Measurements from ENCODE around the gene GSG1L2.

The GSG1L2 gene

GRCh38 chr17:9825641-9826150 is 3.8 kb upstream of the GSG1L2 start, which contains the start of gene GLP2R:
GLP2R (plus strand) TSS chr17:9825924; CDS start chr17:9826064, 140 bp downstream.
- DNase-seq: no peak

GRCh38 chr17:9824797-9825338 is 3.0 kb upstream of the GSG1L2 start:
- no peak for DNase-seq

- no peak for DNase-seq
Observed at GRCh38 chr17:9824094-9824493, 2.2 kb upstream of the GSG1L2 start.

GRCh38 chr17:9820448-9820847 is 1.4 kb downstream of the GSG1L2 start:
- no peak for DNase-seq

GRCh38 chr17:9818760-9819159 is 3.1 kb downstream of the GSG1L2 start:
- DNase-seq: no peak

GRCh38 chr17:9817086-9817485 is 4.8 kb downstream of the GSG1L2 start:
- peak in 23 of 56 donors; percentile 1 to 52 (median 18) for DNase-seq

- no peak for DNase-seq
Observed at GRCh38 chr17:9816472-9816871, 5.4 kb downstream of the GSG1L2 start.

- no peak for DNase-seq
Observed at GRCh38 chr17:9814337-9814945, 7.4 kb downstream of the GSG1L2 start.

GRCh38 chr17:9813166-9813565 is 8.7 kb downstream of the GSG1L2 start:
- no peak for DNase-seq

GRCh38 chr17:9811537-9811936 is 10.3 kb downstream of the GSG1L2 start:
- no peak for DNase-seq

GRCh38 chr17:9811086-9811485 is 10.8 kb downstream of the GSG1L2 start:
- DNase-seq: no peak

GRCh38 chr17:9810100-9810949 is 11.6 kb downstream of the GSG1L2 start:
- no peak for DNase-seq

- no peak for DNase-seq
Observed at GRCh38 chr17:9809409-9809808, 12.5 kb downstream of the GSG1L2 start.

GRCh38 chr17:9806699-9807098 is 15.2 kb downstream of the GSG1L2 start:
- DNase-seq: peak in 2 of 56 donors; percentile 5 to 12

- no peak for DNase-seq
Observed at GRCh38 chr17:9805769-9806168, 16.1 kb downstream of the GSG1L2 start.

GRCh38 chr17:9802697-9803096 is 19.2 kb downstream of the GSG1L2 start:
- no peak for DNase-seq

GRCh38 chr17:9802294-9802693 is 19.6 kb downstream of the GSG1L2 start:
- DNase-seq: no peak

GRCh38 chr17:9801505-9801904 is 20.4 kb downstream of the GSG1L2 start:
- DNase-seq: no peak

GRCh38 chr17:9798724-9799123 is 23.2 kb downstream of the GSG1L2 start:
- DNase-seq: no peak

- DNase-seq: no peak
Observed at GRCh38 chr17:9798008-9798407, 23.9 kb downstream of the GSG1L2 start.

- DNase-seq: no peak
Observed at GRCh38 chr17:9792181-9792840, 29.6 kb downstream of the GSG1L2 start.
